ENCODE data around the gene ZGRF1. TPM values are rescaled to one million over a fixed set of nuclear protein-coding genes. Genes with fewer than 3 reads are reported as not detected.

The ZGRF1 gene
- total RNA-seq, 1 donor from 2014 or later, result 4.4 TPM

DNA sequence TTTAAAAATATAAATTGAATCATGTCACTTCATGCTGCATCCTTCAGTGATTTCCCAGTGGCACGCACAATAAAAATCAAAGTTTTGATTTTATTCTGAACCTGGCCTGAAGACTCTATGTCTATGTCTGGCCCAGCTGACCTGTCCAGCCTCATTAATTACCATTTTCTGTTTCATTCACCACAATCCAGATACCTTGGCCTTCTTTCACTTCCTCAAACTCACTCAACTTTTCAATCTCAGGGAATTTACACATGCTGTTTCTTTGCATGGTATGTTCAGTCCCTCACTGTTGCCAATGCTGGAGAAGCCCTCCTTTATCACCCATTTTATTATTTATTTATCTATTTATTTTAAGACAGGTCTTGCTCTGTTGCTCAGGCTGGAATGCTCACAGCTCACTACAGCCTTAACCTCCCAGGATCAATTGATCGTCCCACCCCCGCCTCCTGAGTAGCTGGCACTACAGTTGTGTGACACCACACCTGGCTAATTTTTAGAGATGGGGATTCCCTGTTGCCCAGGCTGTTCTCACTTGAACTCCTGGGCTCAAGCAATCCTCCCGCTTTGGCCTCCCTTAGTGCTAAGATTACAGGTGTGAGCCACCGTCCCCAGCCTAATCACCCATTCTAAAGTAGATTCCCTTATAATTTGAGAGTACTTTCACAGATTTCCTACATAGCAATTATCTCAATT, 43.1 kb downstream of the ZGRF1 start:
- Histone ChIP-seq H3K36me3 (ENCODE audit: control insufficient read depth, insufficient read depth, low read length) (no peaks in the 10 kb centered on the region), H3K27me3 (ENCODE audit: control insufficient read depth, insufficient read depth, low read length) (no peaks in the 10 kb centered on the region), H3K4me3 (ENCODE audit: low read depth, low read length) (no peak overlapping the region)
- TF ChIP-seq, protein P1, sequence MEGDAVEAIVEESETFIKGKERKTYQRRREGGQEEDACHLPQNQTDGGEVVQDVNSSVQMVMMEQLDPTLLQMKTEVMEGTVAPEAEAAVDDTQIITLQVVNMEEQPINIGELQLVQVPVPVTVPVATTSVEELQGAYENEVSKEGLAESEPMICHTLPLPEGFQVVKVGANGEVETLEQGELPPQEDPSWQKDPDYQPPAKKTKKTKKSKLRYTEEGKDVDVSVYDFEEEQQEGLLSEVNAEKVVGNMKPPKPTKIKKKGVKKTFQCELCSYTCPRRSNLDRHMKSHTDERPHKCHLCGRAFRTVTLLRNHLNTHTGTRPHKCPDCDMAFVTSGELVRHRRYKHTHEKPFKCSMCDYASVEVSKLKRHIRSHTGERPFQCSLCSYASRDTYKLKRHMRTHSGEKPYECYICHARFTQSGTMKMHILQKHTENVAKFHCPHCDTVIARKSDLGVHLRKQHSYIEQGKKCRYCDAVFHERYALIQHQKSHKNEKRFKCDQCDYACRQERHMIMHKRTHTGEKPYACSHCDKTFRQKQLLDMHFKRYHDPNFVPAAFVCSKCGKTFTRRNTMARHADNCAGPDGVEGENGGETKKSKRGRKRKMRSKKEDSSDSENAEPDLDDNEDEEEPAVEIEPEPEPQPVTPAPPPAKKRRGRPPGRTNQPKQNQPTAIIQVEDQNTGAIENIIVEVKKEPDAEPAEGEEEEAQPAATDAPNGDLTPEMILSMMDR (IDR thresholded peaks at IDR 0.05; ENCODE audit: insufficient read depth, low read length, poor library complexity, severe bottlenecking), result no peak
- DNase-seq (ENCODE audit: low read depth), result no peak

DNA sequence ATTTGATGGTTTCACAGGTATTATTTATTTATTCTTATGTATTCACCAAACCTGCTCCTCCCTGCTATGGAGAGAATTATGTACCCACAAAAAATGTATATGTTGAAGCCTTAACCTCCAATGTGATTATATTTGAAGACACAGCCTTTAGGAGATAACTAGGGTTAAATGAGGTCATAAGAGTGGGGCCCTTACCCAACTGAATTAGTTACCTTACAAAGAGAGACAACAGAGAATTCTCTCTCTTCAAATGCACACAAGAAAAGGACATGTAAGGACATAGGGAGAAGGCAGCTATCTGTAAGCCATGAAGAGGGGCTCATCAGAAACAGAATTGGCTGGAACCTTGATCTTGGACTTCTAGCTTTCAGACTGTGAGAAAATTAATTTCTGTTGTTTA, 44.0 kb downstream of the ZGRF1 start:
- Histone ChIP-seq H3K4me3 (ENCODE audit: low read depth, low read length) (no peak overlapping the region), H3K27me3 (ENCODE audit: control insufficient read depth, insufficient read depth, low read length) (no peaks in the 10 kb centered on the region), H3K36me3 (ENCODE audit: control insufficient read depth, insufficient read depth, low read length) (no peaks in the 10 kb centered on the region)
- TF ChIP-seq, protein P1 (IDR thresholded peaks at IDR 0.05; ENCODE audit: insufficient read depth, low read length, poor library complexity, severe bottlenecking), result no peak
- no peak for DNase-seq (ENCODE audit: low read depth)

DNA sequence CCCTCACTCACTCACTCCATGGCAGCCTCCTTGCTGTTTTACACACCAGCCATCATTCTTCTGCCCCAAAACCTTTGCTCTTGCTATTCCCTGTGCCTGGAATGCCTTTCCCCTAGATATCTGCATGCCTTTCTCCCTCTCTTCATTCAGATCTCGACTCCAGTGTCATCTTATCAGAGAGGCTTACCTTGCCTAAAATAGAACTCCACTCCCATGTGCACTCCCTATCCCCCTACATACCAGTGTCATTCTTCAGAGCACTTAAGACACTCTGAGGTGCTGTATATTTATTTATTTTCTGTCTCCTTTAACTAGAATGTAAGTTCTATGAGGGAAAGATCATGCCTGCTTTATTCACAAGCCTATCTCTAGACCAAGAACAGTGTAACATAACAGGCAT, 45.1 kb downstream of the ZGRF1 start:
- TF ChIP-seq, protein P1 (IDR thresholded peaks at IDR 0.05; ENCODE audit: insufficient read depth, low read length, poor library complexity, severe bottlenecking), result no peak
- no peak for DNase-seq (ENCODE audit: low read depth)
- no peaks in the 10 kb centered on the region for H3K36me3 ChIP-seq (ENCODE audit: control insufficient read depth, insufficient read depth, low read length)
- no peak overlapping the region for H3K4me3 ChIP-seq (ENCODE audit: low read depth, low read length)
- H3K27me3 ChIP-seq (ENCODE audit: control insufficient read depth, insufficient read depth, low read length), result no peaks in the 10 kb centered on the region

DNA sequence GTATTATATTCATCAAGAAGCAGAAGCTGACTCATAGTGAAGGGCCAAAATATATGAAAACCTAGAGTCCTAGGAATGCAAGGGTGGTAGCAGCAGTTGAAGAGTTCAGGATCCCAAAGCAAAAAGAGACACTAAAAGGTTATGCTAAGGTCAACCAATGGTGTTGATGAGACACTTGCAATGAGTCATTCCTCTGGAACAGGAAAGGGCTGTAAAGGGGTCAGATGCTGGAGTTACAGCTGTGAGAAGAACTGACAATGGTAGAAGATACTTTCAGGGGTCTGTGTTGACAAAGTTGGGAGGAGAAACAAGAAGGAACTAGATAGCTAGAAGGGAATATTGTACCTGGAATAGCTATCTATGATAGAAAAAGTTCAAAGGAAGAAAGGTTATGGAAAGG, 47.5 kb downstream of the ZGRF1 start:
- Histone ChIP-seq H3K36me3 (ENCODE audit: control insufficient read depth, insufficient read depth, low read length) (no peaks in the 10 kb centered on the region), H3K4me3 (ENCODE audit: low read depth, low read length) (no peak overlapping the region), H3K27me3 (ENCODE audit: control insufficient read depth, insufficient read depth, low read length) (no peaks in the 10 kb centered on the region)
- DNase-seq (ENCODE audit: low read depth), result no peak
- TF ChIP-seq, protein P1 (IDR thresholded peaks at IDR 0.05; ENCODE audit: insufficient read depth, low read length, poor library complexity, severe bottlenecking), result no peak

DNA sequence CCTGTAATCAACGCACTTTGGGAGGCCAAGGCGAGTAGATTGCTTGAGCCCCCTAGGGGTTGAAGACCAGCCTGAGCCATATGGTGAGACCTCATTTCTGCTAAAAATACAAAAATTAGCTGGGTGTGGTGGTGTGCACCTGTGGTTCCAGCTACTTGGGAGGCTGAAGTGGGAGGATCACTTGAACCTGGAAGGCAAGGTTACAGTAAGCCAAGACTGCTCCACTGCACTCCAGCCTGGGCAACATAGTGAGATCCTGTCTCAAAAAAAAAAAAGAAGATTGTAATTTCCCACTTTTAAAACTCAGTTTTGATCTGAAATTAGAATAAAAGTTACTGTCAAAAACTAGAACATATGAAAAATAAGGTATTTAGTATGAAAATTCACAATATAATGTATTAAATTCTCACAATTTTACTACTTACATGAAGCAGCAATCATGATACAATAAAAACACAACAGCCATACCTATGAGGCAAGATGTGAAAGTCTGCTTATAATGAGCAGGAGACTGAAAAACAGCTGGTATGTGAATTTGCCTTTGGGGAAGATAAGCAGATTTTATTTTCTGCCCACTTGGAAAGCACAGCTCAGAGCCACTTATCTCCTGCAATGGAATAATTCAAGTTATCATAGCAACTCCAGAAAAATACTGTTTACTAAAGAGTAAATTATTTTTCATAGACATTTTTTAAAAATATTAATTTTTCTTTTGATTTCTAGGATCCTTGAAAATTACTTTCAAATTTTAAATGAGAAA, 50.6 kb downstream of the ZGRF1 start:
- no peaks in the 10 kb centered on the region for H3K36me3 ChIP-seq (ENCODE audit: control insufficient read depth, insufficient read depth, low read length)
- no peaks in the 10 kb centered on the region for H3K27me3 ChIP-seq (ENCODE audit: control insufficient read depth, insufficient read depth, low read length)
- no peak for DNase-seq (ENCODE audit: low read depth)
- no peak overlapping the region for H3K4me3 ChIP-seq (ENCODE audit: low read depth, low read length)
- TF ChIP-seq, protein P1 (IDR thresholded peaks at IDR 0.05; ENCODE audit: insufficient read depth, low read length, poor library complexity, severe bottlenecking), result no peak
